ENCODE results near the gene HARBI1. TPM values are rescaled to one million over a fixed set of nuclear protein-coding genes. Genes with fewer than 3 reads are reported as not detected.

Gene HARBI1
- total and polyA plus RNA-seq, 2 of the 8 experiments (the other 6 are each of a cell fraction or from before 2014, with no cell fraction given), result 3.8 to 5.1 TPM

- TF ChIP-seq CHD7 (IDR thresholded peaks at IDR 0.05; ENCODE audit: insufficient replicate concordance, low read length), result no peak
- TF ChIP-seq NRF1 (IDR thresholded peaks at IDR 0.05; ENCODE audit: low read depth, low read length), result no peak
- no peak for TF ChIP-seq KDM4A (IDR thresholded peaks at IDR 0.05; ENCODE audit: low read depth, low read length, severe bottlenecking)
- no peak for TF ChIP-seq MAX (IDR thresholded peaks at IDR 0.05)
Observed at GRCh38 chr11:46662366-46662765, 45.3 kb upstream of the HARBI1 start (continued).

Measured in H1 (cell line).